GM12872 (cell line): ENCODE measurements around the gene IHH.
A peak's percentile ranks its signal among the peaks of the same experiment; 100 is the strongest.

ENCODE experiments used
- TF ChIP-seq, protein P1 (sequence below): IDR thresholded peaks from 3 replicates; pipeline ENCODE4 v1.5.1; 2011; ENCODE audit warnings: low read depth, mild to moderate bottlenecking, low read length, moderate library complexity; ENCODE audit not compliant: insufficient read depth

Gene IHH

GRCh38 chr2:219016721-219017120 is 44.0 kb downstream of the IHH start:
- TF ChIP-seq, protein P1, sequence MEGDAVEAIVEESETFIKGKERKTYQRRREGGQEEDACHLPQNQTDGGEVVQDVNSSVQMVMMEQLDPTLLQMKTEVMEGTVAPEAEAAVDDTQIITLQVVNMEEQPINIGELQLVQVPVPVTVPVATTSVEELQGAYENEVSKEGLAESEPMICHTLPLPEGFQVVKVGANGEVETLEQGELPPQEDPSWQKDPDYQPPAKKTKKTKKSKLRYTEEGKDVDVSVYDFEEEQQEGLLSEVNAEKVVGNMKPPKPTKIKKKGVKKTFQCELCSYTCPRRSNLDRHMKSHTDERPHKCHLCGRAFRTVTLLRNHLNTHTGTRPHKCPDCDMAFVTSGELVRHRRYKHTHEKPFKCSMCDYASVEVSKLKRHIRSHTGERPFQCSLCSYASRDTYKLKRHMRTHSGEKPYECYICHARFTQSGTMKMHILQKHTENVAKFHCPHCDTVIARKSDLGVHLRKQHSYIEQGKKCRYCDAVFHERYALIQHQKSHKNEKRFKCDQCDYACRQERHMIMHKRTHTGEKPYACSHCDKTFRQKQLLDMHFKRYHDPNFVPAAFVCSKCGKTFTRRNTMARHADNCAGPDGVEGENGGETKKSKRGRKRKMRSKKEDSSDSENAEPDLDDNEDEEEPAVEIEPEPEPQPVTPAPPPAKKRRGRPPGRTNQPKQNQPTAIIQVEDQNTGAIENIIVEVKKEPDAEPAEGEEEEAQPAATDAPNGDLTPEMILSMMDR = no peak

- TF ChIP-seq, protein P1 = no peak
Measured at GRCh38 chr2:219010873-219011272, 49.8 kb downstream of the IHH start.

DNA sequence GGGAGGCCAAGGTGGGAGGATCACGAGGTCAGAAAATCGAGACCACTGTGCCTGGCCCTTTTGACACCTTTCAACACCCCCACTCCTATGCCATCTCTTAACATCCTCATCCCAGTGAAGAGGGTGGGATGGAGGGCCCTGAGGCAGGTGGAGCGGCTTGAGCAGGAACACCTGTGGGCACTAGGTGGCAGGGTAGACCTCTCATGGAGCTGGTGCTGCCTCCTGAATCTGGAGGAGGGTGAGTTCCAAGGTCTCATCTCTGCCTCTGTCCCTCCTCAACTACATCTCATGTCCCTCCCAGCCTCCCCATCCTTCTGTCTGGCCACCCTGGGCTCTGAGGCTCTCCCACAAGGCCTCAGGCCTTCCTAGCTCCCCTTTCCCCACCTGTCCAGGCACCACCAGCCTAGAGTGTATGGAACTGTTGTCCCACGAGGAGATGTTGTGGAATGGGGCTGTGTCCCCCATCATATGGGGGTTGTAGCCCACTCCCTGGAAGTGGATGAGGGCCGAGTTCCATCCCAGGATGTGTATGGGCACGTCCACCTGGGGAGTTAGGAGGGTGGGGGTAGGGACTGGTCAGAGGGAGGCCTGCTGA is 50.5 kb downstream of the IHH start:
- TF ChIP-seq, protein P1 = peak; percentile 79

GRCh38 chr2:219009294-219009693 is 51.4 kb downstream of the IHH start:
- TF ChIP-seq, protein P1 = no peak
